OCI-LY7 (cell line): Measurements from ENCODE around the gene RNF11. TPM values are rescaled to one million over a fixed set of nuclear protein-coding genes. Genes with fewer than 3 reads are reported as not detected.

Source experiments
- BruUV-seq: library from RNA; stranded (reverse); fragments of 400-500 nt; replicated peaks from 2 replicates; lab custom pipeline; 2021; lab: Mats Ljungman, UMichigan
- CTCF ChIA-PET: fragments of 300-600 bp; sonication (Branson Sonifier 250); formaldehyde crosslinking; loops from one replicate; lab custom pipeline; 2022; ENCODE audit warnings: antibody characterized with exemption; ENCODE audit not compliant: unreplicated experiment; lab: Charles Lee
- POLR2A ChIA-PET: fragments of 300-600 bp; sonication (Branson Sonifier 250); formaldehyde crosslinking; loops from one replicate; lab custom pipeline; 2022; ENCODE audit warnings: antibody characterized with exemption; lab: Charles Lee
- DNase-seq: peaks from one replicate; pipeline ENCODE4 v3.0.0-alpha.2; 2015; ENCODE audit warnings: low spot score
- H2AFZ ChIP-seq: fragments of 200-600 bp; sonication (generic), shearing (Covaris generic); 2 replicates; pipeline ENCODE4 v1.6.1; 2014; ENCODE audit warnings: mild to moderate bottlenecking, antibody characterized with exemption, low read length, moderate library complexity
- H3K27ac ChIP-seq: fragments of 200-600 bp; sonication (generic); 2 replicates; pipeline ENCODE4 v1.5.1; 2014; ENCODE audit warnings: mixed run types, low read depth, mild to moderate bottlenecking, moderate library complexity, low read length, inconsistent platforms; ENCODE audit not compliant: poor library complexity, severe bottlenecking
- H3K36me3 ChIP-seq: fragments of 200-600 bp; sonication (generic); 2 replicates; pipeline ENCODE4 v1.6.1; 2014; ENCODE audit warnings: mild to moderate bottlenecking, antibody characterized with exemption, low read length, moderate library complexity, mixed read lengths; ENCODE audit not compliant: insufficient read depth
- H3K4me1 ChIP-seq: fragments of 200-600 bp; sonication (generic); 2 replicates; pipeline ENCODE4 v1.5.1; 2014; ENCODE audit warnings: mild to moderate bottlenecking, low read length; ENCODE audit not compliant: insufficient read depth, poor library complexity, severe bottlenecking
- H3K4me2 ChIP-seq: fragments of 200-600 bp; sonication (generic); 2 replicates; pipeline ENCODE4 v1.6.1; 2014; ENCODE audit warnings: mild to moderate bottlenecking, low read length
- H3K4me3 ChIP-seq: fragments of 200-600 bp; sonication (generic); 2 replicates; pipeline ENCODE4 v1.5.1; 2014; ENCODE audit warnings: mild to moderate bottlenecking, low read depth, low read length; ENCODE audit not compliant: poor library complexity, severe bottlenecking
- H3K79me2 ChIP-seq: fragments of 200-600 bp; sonication (generic); 2 replicates; pipeline ENCODE4 v1.6.1; 2016; ENCODE audit warnings: low read depth, mild to moderate bottlenecking, low read length, moderate library complexity, mixed read lengths; ENCODE audit not compliant: insufficient read depth
- H3K9me2 ChIP-seq: fragments of 200-600 bp; sonication (generic); 2 replicates; pipeline ENCODE4 v1.6.1; 2016; ENCODE audit warnings: mild to moderate bottlenecking, low read length, mixed read lengths; ENCODE audit not compliant: insufficient read depth
- H3K9me3 ChIP-seq: fragments of 200-600 bp; sonication (generic); 2 replicates; pipeline ENCODE4 v1.6.1; 2014; ENCODE audit warnings: mild to moderate bottlenecking, mixed run types, low read length, mixed read lengths
- H4K20me1 ChIP-seq: fragments of 200-600 bp; sonication (generic); 2 replicates; pipeline ENCODE4 v1.6.1; 2014; ENCODE audit warnings: mild to moderate bottlenecking, antibody characterized with exemption, low read length, moderate library complexity, mixed read lengths; ENCODE audit not compliant: insufficient read depth
- EZH2phosphoT487 ChIP-seq: fragments of 200-600 bp; sonication (generic); IDR thresholded peaks from 2 replicates; pipeline ENCODE4 v1.6.1; 2018; ENCODE audit warnings: low read depth, borderline replicate concordance, mild to moderate bottlenecking, mixed run types, antibody characterized with exemption, low read length, moderate library complexity, mixed read lengths
- intact Hi-C: fragments of 100-400 bp; cut with micrococcal nuclease; formaldehyde crosslinking; loops from one replicate; pipeline ENCODE4 v1.10.0; 2022; ENCODE audit not compliant: unreplicated experiment
- total RNA-seq, 2 experiments: library from RNA; depleted of rRNA in 1 of 2; stranded (reverse); fragments of >200 nt in 1 of 2; shearing (Covaris generic) in 1 of 2; gene quantifications; 2 replicates each; pipeline ENCODE4 v1.2.3, GENCODE V29; 2014 to 2022
- TF ChIP-seq, protein P1 (sequence below): fragments of 200-600 bp; sonication (generic); conservative IDR thresholded peaks from 2 replicates; pipeline ENCODE4 v1.5.1; 2014; ENCODE audit warnings: mild to moderate bottlenecking, antibody characterized with exemption, low read length, moderate library complexity, mixed read lengths

The RNF11 gene
- total RNA-seq, 2 experiments from 2014 or later = 1.5 to 4.8 TPM

DNA sequence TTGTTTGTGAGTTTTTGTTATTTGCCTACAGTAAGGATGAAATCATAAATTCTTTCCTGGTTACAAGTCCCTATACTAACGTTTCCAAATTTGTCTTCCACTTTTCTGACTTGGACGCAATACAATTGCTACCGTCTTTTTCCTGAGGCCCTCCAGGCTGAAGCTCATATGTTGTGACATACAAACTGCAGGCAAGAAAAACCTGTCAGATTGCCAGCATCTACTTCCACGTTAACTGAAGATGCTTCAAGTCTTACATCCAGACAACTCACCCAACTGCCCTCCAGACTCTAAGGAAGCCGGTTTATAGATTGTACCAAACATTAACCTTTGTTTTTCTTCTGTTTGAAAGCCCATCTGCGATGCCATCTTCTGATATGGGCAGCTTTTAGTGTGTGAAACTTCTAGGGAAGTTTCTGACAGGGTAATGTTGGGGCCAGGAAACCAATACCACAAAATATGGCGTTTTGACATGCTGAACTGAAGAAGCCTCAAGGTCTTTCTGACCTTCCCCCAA, 21.4 kb upstream of the RNF11 start:
- no peaks in the 10 kb centered on the region for H3K79me2 ChIP-seq
- no peak for DNase-seq
- no peaks in the 10 kb centered on the region for H3K9me3 ChIP-seq
- no peaks in the 10 kb centered on the region for H3K9me2 ChIP-seq
- no peak overlapping the region for H3K27ac ChIP-seq
- no peak overlapping the region for H2AFZ ChIP-seq
- no peaks in the 10 kb centered on the region for H4K20me1 ChIP-seq
- H3K4me1 ChIP-seq = no peaks in the 10 kb centered on the region
- POLR2A ChIA-PET = interaction anchor here (0.6 to 1.5 kb wide), 2 partner anchors 12 to 115 kb away, joined by 3 to 4 read pairs; no protein-coding TSS in a partner anchor
- no peak overlapping the region for H3K4me2 ChIP-seq
- no peaks in the 10 kb centered on the region for H3K36me3 ChIP-seq
- intact Hi-C loops = no loop called here
- no peak overlapping the region for H3K4me3 ChIP-seq
- CTCF ChIA-PET = no interaction called here
- TF ChIP-seq, protein P1, sequence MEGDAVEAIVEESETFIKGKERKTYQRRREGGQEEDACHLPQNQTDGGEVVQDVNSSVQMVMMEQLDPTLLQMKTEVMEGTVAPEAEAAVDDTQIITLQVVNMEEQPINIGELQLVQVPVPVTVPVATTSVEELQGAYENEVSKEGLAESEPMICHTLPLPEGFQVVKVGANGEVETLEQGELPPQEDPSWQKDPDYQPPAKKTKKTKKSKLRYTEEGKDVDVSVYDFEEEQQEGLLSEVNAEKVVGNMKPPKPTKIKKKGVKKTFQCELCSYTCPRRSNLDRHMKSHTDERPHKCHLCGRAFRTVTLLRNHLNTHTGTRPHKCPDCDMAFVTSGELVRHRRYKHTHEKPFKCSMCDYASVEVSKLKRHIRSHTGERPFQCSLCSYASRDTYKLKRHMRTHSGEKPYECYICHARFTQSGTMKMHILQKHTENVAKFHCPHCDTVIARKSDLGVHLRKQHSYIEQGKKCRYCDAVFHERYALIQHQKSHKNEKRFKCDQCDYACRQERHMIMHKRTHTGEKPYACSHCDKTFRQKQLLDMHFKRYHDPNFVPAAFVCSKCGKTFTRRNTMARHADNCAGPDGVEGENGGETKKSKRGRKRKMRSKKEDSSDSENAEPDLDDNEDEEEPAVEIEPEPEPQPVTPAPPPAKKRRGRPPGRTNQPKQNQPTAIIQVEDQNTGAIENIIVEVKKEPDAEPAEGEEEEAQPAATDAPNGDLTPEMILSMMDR = no peak
- no peak for TF ChIP-seq EZH2phosphoT487
- BruUV-seq = no TSS peak

DNA sequence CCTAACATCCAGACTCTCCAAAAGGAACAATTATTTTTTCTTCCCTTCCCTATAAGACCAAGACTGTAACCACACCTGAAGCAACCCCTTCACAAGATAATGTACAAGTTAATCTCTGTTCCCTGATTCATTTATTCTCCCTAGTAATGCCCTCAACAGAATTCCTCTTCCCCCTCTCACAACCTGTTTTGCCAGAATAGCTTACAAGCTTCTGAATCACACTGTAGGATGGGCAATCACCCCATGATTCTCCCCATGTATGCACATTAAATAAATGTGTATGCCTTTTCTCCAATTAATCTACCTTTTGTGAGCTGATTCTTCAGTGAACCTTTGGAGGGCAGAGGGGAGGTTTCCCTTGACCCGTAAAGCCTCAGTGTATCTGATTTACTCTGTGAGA, 20.9 kb upstream of the RNF11 start:
- POLR2A ChIA-PET = interaction anchor here (0.6 to 1.5 kb wide), 3 partner anchors 9 to 116 kb away, joined by 3 to 5 read pairs (median 4); no protein-coding TSS in a partner anchor
- no peak overlapping the region for H2AFZ ChIP-seq

DNA sequence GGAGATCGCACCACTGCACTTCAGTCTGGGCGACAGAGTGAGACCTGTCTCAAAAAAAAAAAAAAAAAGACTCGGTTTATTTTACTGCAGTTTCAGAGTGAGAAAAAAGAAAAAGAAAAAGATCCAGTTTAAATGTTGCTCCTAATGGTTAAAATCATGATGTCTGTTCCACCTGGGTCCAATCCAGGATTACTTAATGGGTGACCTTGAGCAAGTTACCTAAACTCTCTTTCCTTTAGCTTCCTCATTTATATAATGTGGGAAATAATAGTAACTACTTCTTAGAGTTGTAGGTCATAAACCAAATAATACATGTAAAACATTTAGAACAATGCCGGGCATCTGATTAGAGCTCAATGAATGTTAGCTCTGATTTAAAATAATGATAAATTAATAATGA, 19.4 kb upstream of the RNF11 start:
- BruUV-seq = no TSS peak
- DNase-seq = no peak
- Histone ChIP-seq H4K20me1 (no peaks in the 10 kb centered on the region), H2AFZ (no peak overlapping the region), H3K27ac (no peak overlapping the region), H3K79me2 (no peaks in the 10 kb centered on the region), H3K36me3 (no peaks in the 10 kb centered on the region), H3K4me3 (no peak overlapping the region), H3K4me2 (no peak overlapping the region), H3K9me2 (no peaks in the 10 kb centered on the region), H3K4me1 (no peaks in the 10 kb centered on the region), H3K9me3 (no peaks in the 10 kb centered on the region)
- CTCF ChIA-PET = no interaction called here
- intact Hi-C loops = no loop called here
- POLR2A ChIA-PET = interaction anchor here (0.8 kb wide), 1 partner anchor 104 kb away, joined by 5 read pairs; no protein-coding TSS in a partner anchor
- TF ChIP-seq EZH2phosphoT487 = no peak
- TF ChIP-seq, protein P1 = no peak

More for the DNA sequence above, 20.9 kb upstream of the RNF11 start:
- CTCF ChIA-PET = no interaction called here
- no peaks in the 10 kb centered on the region for H3K9me3 ChIP-seq
- no TSS peak for BruUV-seq
- no peaks in the 10 kb centered on the region for H4K20me1 ChIP-seq
- no peak overlapping the region for H3K27ac ChIP-seq
- no peak overlapping the region for H3K4me2 ChIP-seq
- no peak for TF ChIP-seq EZH2phosphoT487
- TF ChIP-seq, protein P1 = no peak
- no peaks in the 10 kb centered on the region for H3K4me1 ChIP-seq
- intact Hi-C loops = no loop called here
- no peaks in the 10 kb centered on the region for H3K36me3 ChIP-seq
- no peaks in the 10 kb centered on the region for H3K79me2 ChIP-seq
- no peak overlapping the region for H3K4me3 ChIP-seq
- no peaks in the 10 kb centered on the region for H3K9me2 ChIP-seq
- DNase-seq = no peak
